K562 (cell line): ENCODE measurements around the gene MINDY4.

Experiments
- CTCF ChIP-seq, 3 experiments: IDR thresholded peaks in 2 of 3; conservative IDR thresholded peaks in 1 of 3; 2 replicates each; pipeline ENCODE4 v1.5.1; 2011 to 2012; ENCODE audit warnings: low read length in 3 of 3, mild to moderate bottlenecking in 3 of 3, control low read depth in 2 of 3, improper control_type of control experiment in 1 of 3, inconsistent platforms in 1 of 3, low read depth in 1 of 3, mixed read lengths in 1 of 3, moderate library complexity in 1 of 3; ENCODE audit not compliant: insufficient read depth in 2 of 3
- EP300 ChIP-seq: IDR thresholded peaks from 2 replicates; pipeline ENCODE4 v1.6.1; 2012; ENCODE audit warnings: low read length, improper control_type of control experiment
- EZH2 ChIP-seq: IDR thresholded peaks from 2 replicates; pipeline ENCODE4 v1.6.1; 2012; ENCODE audit warnings: low read depth, mild to moderate bottlenecking, inconsistent platforms, low read length, borderline replicate concordance
- KAT8 ChIP-seq: fragments of 450-650 bp; IDR thresholded peaks from 2 replicates; pipeline ENCODE4 v1.6.1; 2016; ENCODE audit warnings: low read depth, mild to moderate bottlenecking
- MITF ChIP-seq: IDR thresholded peaks from 2 replicates; pipeline ENCODE4 v1.6.1; 2014; ENCODE audit warnings: antibody characterized with exemption
- NBN ChIP-seq: fragments of 450-650 bp; IDR thresholded peaks from 2 replicates; pipeline ENCODE4 v1.6.1; 2016; ENCODE audit warnings: low read depth, mild to moderate bottlenecking
- OTX1 ChIP-seq: fragments of 450-650 bp; formaldehyde crosslinking; IDR thresholded peaks from 2 replicates; pipeline ENCODE4 v1.4.0; 2022; ENCODE audit warnings: mild to moderate bottlenecking
- TAF1 ChIP-seq: IDR thresholded peaks from 2 replicates; pipeline ENCODE4 v1.6.1; 2011; ENCODE audit warnings: mild to moderate bottlenecking, low read length, moderate library complexity; ENCODE audit not compliant: insufficient read depth, control insufficient read depth, severe bottlenecking; ENCODE audit errors: extremely low read depth
- ZNF3 ChIP-seq: fragments of 250-450 bp; sonication (Bioruptor Pico); IDR thresholded peaks from 2 replicates; pipeline ENCODE4 v1.5.0; 2021; ENCODE audit warnings: mild to moderate bottlenecking, moderate library complexity
- TF ChIP-seq, protein P1 (sequence below), 2 experiments: fragments of 450-650 bp; formaldehyde crosslinking in 1 of 2; IDR thresholded peaks; 2 replicates each; pipeline versions ENCODE4 v1.4.0 to v1.6.1; 2014 to 2020; ENCODE audit warnings: mild to moderate bottlenecking in 2 of 2, borderline replicate concordance in 1 of 2, low read depth in 1 of 2
- TF ChIP-seq, protein P2 (sequence below): sonication (generic); formaldehyde crosslinking; IDR thresholded peaks from 2 replicates; pipeline ENCODE4 v1.9.0; 2022; ENCODE audit warnings: mild to moderate bottlenecking, missing genetic modification reagents

DNA sequence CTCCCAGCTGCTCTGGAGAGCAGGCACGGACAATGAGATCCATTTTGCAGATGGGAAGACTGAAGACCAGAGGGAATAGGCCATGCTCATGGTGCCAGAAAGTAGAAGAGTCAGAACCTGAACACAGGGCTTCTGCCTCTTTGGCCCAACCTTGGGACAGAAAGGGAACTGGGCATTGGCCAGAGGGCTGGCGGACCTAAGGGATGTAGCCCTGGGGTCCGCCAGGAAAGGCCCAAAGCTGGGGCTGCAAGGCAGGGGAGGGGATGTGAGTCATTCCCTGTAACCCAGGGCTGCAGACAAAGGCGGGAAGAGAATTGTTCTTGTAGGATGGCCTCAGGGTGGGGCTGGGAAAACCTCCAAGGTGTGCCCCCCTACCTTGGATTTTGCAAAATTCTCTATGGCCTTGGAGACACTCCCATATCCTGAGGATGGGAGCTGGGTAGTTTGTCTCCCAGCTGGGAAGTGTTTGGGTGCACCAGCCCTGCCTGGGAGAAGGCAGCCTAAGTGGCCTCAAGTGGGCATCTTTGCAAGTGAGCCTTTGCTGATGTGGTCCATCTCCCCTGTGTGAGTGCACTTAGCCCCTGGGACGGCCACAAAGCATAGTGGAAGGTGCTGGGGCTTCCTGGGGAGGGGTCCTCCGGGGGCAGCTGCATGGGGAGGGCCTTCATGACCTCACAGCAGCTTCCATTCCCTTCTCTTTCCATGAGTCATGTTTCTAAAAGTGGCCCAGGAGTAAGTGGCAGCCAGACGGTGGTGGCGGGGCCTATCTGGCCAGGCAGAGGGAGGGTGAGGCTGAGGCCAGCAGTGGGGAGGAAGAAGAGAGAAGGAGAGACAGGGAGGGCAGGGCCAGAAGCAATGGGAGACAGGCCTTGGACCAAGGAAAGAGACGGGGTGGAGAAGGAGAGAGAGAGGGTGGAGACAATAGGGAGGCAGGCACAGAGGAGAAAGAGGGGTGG is 149.6 kb downstream of the MINDY4 start:
- no peak for TF ChIP-seq KAT8
- TF ChIP-seq EZH2, result no peak
- no peak for TF ChIP-seq NBN
- TF ChIP-seq ZNF3 (CRISPR knock-in tag), result no peak
- TF ChIP-seq, protein P1, sequence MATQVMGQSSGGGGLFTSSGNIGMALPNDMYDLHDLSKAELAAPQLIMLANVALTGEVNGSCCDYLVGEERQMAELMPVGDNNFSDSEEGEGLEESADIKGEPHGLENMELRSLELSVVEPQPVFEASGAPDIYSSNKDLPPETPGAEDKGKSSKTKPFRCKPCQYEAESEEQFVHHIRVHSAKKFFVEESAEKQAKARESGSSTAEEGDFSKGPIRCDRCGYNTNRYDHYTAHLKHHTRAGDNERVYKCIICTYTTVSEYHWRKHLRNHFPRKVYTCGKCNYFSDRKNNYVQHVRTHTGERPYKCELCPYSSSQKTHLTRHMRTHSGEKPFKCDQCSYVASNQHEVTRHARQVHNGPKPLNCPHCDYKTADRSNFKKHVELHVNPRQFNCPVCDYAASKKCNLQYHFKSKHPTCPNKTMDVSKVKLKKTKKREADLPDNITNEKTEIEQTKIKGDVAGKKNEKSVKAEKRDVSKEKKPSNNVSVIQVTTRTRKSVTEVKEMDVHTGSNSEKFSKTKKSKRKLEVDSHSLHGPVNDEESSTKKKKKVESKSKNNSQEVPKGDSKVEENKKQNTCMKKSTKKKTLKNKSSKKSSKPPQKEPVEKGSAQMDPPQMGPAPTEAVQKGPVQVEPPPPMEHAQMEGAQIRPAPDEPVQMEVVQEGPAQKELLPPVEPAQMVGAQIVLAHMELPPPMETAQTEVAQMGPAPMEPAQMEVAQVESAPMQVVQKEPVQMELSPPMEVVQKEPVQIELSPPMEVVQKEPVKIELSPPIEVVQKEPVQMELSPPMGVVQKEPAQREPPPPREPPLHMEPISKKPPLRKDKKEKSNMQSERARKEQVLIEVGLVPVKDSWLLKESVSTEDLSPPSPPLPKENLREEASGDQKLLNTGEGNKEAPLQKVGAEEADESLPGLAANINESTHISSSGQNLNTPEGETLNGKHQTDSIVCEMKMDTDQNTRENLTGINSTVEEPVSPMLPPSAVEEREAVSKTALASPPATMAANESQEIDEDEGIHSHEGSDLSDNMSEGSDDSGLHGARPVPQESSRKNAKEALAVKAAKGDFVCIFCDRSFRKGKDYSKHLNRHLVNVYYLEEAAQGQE (IDR thresholded peaks at IDR 0.05; ENCODE audit: borderline replicate concordance), result no peak
- TF ChIP-seq, protein P1 (CRISPR knock-in tag; IDR thresholded peaks at IDR 0.05; ENCODE audit: low read depth), result no peak
- no peak for TF ChIP-seq TAF1
- TF ChIP-seq MITF, result no peak
- no peak for TF ChIP-seq OTX1
- peak; percentile 20; the same call in 1 of the 2 replicates for TF ChIP-seq EP300
- TF ChIP-seq, protein P2, sequence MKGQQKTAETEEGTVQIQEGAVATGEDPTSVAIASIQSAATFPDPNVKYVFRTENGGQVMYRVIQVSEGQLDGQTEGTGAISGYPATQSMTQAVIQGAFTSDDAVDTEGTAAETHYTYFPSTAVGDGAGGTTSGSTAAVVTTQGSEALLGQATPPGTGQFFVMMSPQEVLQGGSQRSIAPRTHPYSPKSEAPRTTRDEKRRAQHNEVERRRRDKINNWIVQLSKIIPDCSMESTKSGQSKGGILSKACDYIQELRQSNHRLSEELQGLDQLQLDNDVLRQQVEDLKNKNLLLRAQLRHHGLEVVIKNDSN (CRISPR knock-in tag), result no peak
- no peak for TF ChIP-seq CTCF (IDR thresholded peaks at IDR 0.05 in 2 of 3, conservative IDR thresholded peaks at IDR 0.05 in 1 of 3; ENCODE audit: insufficient read depth in 2 of 3, low read depth in 1 of 3, low read length in 3 of 3)
